Body of pancreas (tissue), 4 donors: Measurements from ENCODE around the gene ARSB.

Experiments
- CTCF ChIP-seq, 7 experiments: fragments of 450-650 bp in 4 of 7; fragments of 200-600 bp in 3 of 7; sonication (generic) in 3 of 7; IDR thresholded peaks; one replicate each; pipeline ENCODE4 v1.5.1; 2016 to 2019; ENCODE audit warnings: antibody characterized with exemption in 7 of 7
- POLR2A ChIP-seq, 3 donors: fragments of 450-650 bp; IDR thresholded peaks; one replicate each; pipeline ENCODE4 v1.6.1; 2016; ENCODE audit warnings: antibody characterized with exemption in 3 of 3, mild to moderate bottlenecking in 2 of 3

- no peak for TF ChIP-seq POLR2A (IDR thresholded peaks at IDR 0.05)
- no peak for TF ChIP-seq CTCF (IDR thresholded peaks at IDR 0.05)
Measured at GRCh38 chr5:78926252-78926651, 58.9 kb downstream of the ARSB start.
